Activated naive CD4-positive, alpha-beta T cell treated with Interleukin-2 at 50 U/mL for 16 hours (primary cell): ENCODE data around the gene ZNF367.
"Not testable (repeated sequence)": the region's sequence is repeated elsewhere in the genome, so short reads cannot be mapped to it uniquely, and the experiment has no call there.

Experiments
- DNase-seq: peaks from one replicate; pipeline ENCODE4 v3.0.0-alpha.2; 2020

The ZNF367 gene

GRCh38 chr9:96398582-96399324 lies 19.4 kb downstream of the ZNF367 start:
- DNase-seq, result no peak

GRCh38 chr9:96395964-96396363 lies 22.2 kb downstream of the ZNF367 start:
- DNase-seq, result no peak

GRCh38 chr9:96394832-96395496 lies 23.2 kb downstream of the ZNF367 start:
- no peak for DNase-seq

GRCh38 chr9:96392263-96392662 lies 25.9 kb downstream of the ZNF367 start:
- DNase-seq, result no peak

- no peak for DNase-seq
These were observed 27.0 kb downstream of the ZNF367 start for GRCh38 chr9:96391021-96391765.

GRCh38 chr9:96388144-96388543 lies 30.0 kb downstream of the ZNF367 start:
- DNase-seq, result no peak

- no peak for DNase-seq
These were observed 32.0 kb downstream of the ZNF367 start for GRCh38 chr9:96386157-96386556.

- peak; percentile 25 for DNase-seq
These were observed 34.8 kb downstream of the ZNF367 start, which contains the start of gene SLC35D2 for GRCh38 chr9:96383165-96383942. Gene SLC35D2, minus strand, starts transcription at chr9:96383711. Its CDS starts 77 bp downstream, at chr9:96383634.

- no peak for DNase-seq
These were observed 35.4 kb downstream of the ZNF367 start for GRCh38 chr9:96382839-96383164.

- no peak for DNase-seq
These were observed 36.0 kb downstream of the ZNF367 start for GRCh38 chr9:96382175-96382574.

GRCh38 chr9:96381696-96382095 lies 36.5 kb downstream of the ZNF367 start:
- no peak for DNase-seq

GRCh38 chr9:96381125-96381524 lies 37.0 kb downstream of the ZNF367 start:
- no peak for DNase-seq

GRCh38 chr9:96379461-96379860 lies 38.7 kb downstream of the ZNF367 start:
- DNase-seq, result no peak

- DNase-seq, result no peak
These were observed 40.0 kb downstream of the ZNF367 start for GRCh38 chr9:96378187-96378586.

GRCh38 chr9:96376891-96377874 lies 41.0 kb downstream of the ZNF367 start:
- DNase-seq, result no peak

GRCh38 chr9:96375507-96375906 lies 42.7 kb downstream of the ZNF367 start:
- DNase-seq, result not testable (repeated sequence)

GRCh38 chr9:96367943-96368342 lies 50.2 kb downstream of the ZNF367 start:
- no peak for DNase-seq

GRCh38 chr9:96363175-96363967 lies 54.8 kb downstream of the ZNF367 start:
- DNase-seq, result no peak

GRCh38 chr9:96362119-96362518 lies 56.1 kb downstream of the ZNF367 start:
- not testable (repeated sequence) for DNase-seq

- no peak for DNase-seq
These were observed 56.5 kb downstream of the ZNF367 start for GRCh38 chr9:96361668-96362067.

- DNase-seq, result no peak
These were observed 57.2 kb downstream of the ZNF367 start for GRCh38 chr9:96360976-96361375.
